HG03064 (cell line): ENCODE measurements around the gene SKAP2.

Source experiments
- ATAC-seq: cut with Tn5 transposase; IDR thresholded peaks from one replicate; pipeline ENCODE4 v1.9.1; 2021; ENCODE audit warnings: low read depth; ENCODE audit not compliant: unreplicated experiment

SKAP2 gene

DNA sequence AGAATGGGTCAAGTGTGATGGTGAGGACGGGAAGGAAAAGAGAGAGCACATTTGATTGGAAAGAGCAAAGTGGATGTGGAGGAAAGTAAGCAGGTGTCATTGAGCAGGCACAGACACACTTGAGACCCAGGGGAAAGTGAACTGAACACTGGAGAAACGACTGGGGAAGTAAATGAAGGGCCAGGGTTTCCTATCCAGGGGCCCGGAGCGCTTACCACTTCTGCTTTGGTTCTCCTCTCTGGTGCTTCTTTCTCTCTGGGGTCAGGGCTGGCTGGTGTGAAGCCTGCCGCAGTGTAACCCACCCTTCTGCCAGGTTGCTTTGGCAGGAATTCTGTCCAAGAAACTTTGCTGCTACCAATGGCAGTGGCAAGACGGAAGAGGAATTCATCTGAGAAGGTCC is 219.3 kb downstream of the SKAP2 start:
- ATAC-seq, result no peak

DNA sequence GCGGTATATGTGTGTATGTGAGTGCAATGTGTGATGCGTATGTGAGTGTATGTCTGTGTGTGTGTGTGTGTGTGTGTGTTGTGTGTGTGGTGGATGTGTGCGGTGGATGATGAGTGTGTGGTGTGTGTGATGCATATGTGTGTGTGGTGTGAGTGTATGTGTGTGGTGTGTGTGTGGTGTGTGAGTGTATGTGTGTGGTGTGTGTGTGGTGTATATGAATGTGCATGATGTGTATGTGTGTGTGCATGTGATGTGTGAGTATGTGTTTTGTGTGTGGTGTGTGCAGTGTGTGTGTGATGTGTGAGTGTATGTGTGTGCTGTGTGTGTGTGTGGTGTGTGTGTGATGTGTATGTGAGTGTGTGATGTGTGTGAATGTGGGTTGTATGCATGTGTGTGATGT is 222.0 kb downstream of the SKAP2 start:
- ATAC-seq, result no peak

DNA sequence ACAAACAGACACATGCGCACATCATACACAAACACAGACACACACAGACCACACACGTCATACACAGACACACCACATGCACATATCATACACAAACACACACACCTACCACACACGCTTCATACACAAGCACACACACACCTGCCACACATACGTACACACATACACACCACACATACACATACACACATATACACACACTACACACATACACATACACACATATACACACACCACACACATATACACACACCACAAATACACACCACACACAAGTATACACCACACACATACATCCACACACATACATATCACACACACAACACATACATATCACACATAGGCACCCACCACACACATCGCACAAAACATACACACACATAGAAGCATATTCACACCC is 224.7 kb downstream of the SKAP2 start:
- no peak for ATAC-seq

DNA sequence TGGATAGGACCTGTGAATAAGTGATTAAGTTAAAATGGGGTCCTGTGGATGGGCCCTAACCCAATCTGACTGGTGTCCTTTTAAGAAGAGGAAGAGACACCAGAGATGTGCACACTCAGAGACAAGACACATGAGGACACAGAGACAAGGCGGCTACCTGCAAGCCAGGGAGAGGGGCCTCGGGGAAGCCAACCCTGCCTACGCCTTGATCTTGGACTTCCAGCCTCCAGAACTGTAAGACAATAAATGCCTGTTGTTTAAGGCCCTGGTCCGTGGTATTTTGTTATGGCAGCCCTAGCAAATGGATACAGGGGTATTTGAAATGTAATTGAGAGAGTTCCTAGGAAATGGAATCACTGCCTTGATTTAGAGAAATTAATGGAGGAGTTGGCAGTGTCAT is 225.3 kb downstream of the SKAP2 start:
- ATAC-seq, result no peak

DNA sequence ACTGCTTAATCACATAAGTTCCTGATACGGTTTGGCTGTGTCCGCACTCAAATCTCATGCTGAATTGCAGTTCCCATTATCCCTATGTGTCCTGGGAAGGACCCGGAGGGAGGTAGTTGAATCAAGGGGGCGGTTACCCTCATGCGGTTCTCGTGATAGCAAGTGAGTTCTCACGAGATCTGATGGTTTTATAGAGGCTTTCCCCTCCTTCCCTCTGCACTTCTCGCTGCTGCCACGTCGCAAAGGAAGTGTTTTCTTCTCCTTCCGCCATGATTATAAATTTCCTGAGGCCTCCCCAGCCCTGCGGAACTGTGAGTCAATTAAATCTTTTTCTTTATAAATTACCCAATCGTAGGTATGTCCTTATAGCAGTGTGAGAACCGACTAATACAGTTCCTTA is 226.2 kb downstream of the SKAP2 start:
- no peak for ATAC-seq

DNA sequence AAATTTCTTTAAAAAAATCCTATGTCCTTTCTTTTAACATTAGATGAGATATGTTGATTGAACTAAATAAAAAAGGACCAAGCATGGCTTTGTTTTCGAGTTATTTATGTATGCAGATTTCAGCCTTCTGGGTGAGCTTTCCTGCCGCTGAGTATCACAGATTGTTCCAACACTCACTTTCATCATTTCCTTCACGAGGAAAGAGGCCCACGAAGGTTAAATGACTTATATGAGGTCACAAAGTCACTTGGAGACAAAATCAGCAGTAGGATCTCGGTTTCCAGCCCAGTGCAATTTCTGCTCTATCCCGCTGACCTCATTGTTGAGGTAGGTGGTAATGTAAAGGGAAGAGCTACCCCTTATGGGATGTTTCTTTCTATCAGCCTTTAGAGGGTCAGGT is 226.8 kb downstream of the SKAP2 start:
- no peak for ATAC-seq

DNA sequence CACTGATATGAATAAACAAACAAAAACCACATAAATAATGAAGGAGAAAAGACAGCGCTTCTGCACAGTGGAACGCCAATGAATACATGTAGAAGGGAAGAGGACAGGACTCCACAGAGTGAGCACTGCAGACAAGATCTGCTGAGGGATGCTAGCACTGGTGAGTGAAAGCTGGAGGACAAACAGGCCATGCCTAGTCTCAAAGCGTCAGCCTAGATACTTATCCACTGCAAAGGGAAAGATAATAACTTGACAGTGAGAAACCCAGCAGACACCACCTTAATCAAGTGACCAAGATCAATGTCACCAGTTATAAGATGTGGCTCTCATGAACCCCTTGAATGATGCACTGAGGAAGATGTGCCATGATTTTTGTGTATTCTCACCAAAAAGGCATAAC is 227.6 kb downstream of the SKAP2 start:
- no peak for ATAC-seq

DNA sequence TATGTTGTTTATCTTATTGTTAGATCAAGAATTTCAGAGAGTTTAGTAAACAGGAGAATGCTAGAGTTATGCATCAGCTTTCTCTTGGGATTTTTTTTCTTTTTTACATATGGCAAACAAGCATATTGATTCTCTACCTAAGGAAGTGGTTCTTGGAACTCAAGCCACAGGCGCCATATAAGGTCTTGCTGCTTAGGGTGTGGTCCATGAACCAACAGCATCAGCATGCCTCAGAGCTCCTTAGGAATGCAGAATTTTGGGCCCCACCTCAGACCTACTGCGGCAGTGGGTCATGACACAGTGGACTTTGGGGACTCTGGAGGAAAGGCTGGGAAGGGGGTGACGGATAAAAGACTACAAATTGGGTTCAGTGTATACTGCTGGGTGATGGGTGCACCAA is 230.8 kb downstream of the SKAP2 start:
- ATAC-seq, result no peak

DNA sequence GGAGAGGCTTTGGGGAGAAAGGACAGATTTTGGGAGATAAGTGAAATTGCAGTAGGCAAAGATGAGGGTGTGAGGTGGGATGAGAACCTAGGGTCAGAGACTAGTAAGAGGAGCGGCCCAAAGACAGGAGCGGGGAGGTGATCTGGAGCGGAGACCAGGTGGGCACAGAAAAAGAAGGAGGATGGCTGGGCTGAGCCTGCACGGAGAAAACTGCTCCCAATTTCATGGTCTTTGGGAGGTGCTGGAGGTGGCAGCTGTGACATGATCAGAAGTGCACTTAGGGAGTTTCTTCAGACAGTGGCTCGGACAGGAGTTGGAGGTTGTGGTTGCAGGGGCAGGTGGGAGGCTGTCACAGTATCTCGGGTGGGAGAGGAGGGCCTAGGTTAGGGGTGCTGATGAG is 232.8 kb downstream of the SKAP2 start:
- no peak for ATAC-seq

DNA sequence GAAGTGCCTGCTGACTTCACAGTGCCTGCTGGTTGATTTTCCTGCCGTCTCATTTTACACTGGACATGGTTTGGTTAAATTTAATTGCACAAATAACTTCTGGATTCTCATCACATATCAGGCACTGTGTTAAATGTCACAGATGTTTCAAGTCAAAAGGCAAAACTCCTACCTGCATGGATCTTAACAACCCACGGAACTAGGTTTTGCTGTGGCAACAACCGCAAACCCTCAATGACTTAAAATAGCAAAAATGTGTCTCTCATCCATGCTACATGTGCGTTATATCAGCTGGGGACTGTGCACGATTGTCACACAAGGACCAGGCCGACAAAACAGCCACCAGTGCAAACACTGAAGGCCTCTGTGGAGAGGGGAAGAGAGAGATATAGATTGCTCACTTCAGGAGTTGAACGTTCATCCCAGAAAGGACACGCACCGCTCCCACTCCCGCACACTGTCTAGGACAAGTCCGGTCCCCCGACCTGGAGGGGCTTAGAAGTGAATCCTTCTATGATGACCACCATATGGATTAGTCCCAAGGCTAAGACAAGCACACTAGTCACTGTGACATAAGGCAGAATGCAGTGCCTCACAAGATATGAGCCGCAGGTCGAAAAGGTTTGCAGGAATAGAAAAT is 233.3 kb downstream of the SKAP2 start:
- ATAC-seq, result no peak

DNA sequence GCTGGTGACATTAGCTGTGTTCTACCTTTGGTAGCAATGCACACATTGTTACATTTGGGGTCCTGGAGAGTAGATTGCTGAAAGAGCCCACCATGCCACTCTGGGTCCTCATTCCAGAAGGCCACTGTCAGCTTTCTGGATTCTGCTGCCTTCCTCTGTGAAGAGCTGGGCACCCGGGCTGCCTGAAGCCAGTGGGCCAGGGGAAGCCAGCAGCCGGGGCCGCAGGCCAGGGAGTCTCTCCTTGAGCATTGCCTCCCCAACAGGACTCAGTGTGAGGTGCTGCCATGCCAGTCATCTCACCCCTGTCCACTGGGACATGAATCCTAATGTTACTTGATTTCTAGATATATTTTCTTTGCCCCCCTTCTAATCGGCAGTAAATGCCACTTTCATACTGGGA is 234.0 kb downstream of the SKAP2 start:
- no peak for ATAC-seq

DNA sequence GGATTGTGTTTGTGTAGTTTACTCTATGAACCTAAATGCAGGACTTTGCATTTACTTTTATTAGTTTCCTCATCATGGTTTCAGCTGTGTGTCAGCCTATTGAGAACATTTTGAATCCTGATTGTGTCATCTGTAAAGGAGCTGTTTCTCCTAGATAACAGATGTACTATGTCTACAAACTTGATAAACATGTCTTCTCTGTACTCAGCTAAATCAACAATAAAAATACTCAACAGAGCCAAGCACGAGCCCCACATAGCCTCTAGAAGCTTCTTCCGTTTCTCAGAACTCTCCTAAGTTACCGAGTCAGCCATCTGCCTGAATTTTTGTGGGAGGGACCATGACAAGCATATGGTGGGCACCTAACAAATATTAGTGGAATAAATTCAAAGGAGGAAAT is 234.7 kb downstream of the SKAP2 start:
- no peak for ATAC-seq

DNA sequence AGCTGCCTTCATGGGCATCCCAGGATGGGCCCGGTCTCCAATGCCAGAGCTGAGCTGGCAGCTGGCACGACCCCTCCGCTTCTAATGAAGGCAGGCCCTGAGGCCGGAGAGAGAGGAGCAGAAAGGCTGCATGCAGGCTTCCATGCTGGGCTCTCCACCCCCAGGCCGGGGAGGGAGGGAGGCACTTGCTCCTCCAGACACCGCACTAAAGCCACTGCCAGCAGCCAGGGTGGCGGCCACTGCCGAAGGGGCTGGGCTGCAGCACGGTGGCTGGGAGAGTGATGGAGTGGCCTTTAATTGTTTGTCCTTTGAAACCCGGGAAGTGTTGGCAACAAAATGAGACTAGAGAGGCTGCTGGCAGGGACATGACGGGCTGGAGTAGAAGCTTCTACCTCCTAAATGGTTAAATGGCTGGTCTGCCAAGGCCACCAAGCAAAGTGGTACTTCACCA is 236.5 kb downstream of the SKAP2 start:
- ATAC-seq, result no peak

DNA sequence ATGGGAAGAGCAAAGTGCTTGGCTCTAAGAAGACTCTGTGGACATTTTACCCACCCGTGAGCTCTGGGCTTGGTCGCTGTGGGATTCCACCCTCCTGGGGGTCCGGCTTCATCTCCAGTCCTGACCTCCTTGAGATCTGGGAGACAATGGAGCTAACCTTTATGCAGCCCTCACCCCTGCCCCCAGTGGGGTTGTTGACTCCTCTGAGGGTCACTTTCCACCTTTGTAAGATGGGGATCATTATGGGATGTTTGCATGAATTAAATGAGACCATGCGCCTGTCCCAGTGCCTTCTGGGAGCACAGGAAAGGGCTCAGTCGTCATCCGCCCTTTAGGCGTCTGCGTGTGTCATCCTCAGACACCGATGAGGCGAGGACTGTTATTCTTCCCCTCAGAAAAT is 237.2 kb downstream of the SKAP2 start:
- no peak for ATAC-seq

DNA sequence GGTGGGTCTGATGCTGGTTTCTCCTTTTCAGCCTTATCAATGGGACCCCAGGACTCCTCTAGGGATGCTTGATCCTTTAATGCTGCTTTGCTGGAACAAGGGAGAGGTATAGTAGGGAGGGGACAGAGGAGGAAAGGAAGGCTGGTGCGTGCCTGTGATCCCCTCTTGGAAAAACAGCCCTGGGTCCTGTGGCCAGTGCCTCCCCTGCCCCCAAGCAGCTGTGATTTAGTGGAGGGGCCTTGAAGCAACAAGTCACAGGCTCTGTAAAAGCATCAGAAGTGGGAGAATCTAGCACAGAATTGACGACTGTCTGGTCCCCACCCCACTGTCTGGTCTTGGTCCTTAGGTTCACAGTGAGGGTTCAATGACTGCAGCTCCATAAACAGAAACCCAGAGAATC is 237.7 kb downstream of the SKAP2 start:
- ATAC-seq, result no peak

DNA sequence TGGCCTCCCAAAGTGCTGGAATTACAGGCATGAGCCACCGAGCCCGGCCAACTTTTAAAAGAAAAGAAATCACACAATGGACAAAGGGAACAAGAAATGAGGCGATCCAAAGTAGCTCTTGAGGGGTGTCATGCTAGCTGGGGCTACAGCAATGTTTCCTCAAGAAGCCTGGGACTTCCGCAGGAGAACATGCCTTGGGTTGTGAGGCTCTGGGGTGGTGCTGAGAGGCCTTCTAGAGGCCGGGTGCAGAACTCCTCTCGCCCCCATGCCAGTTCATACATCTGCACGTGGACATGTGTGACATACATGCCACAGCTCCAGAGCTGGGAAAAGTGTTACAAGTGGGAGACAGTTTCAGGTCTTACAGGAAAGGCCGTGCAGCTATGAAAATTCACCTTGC is 238.2 kb downstream of the SKAP2 start:
- no peak for ATAC-seq

DNA sequence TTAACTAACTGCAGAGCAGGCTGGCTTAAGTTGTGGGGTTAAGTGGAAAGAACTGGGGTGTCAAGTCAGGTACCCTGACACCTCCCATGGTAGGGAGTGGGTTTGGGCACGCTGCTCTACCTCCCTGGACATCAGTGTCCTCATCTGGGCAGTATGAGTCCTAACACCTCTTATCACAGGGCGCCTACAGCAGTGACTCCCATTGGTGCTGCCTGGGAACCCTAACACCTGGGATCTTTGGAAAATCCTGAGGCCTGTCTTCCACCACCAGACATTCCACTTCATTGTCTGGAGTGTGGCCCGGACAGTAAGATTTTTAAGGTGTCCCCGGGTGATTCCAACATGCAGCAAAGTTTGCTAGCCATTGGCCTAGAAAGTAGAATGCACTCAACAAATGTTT is 239.1 kb downstream of the SKAP2 start:
- ATAC-seq, result no peak

DNA sequence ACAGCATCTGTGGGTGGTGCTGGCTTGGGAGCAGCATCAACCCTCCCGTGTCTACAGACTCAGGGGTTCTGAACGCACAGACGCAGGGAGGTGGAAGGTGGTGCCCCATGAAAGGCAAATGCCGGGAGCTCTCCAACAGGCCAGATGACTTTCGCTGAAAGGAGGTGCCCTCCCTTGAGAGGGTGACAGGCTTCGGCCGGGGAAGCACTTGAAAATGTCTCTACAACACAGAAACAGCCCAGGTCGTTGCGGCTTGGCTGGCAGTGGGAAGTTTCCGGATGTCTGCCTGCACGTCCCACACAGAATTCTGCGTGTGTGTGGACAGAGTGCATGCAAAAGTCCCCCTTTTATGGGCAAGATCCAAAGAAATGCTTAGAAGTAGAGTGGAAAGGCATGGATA is 239.6 kb downstream of the SKAP2 start:
- no peak for ATAC-seq

DNA sequence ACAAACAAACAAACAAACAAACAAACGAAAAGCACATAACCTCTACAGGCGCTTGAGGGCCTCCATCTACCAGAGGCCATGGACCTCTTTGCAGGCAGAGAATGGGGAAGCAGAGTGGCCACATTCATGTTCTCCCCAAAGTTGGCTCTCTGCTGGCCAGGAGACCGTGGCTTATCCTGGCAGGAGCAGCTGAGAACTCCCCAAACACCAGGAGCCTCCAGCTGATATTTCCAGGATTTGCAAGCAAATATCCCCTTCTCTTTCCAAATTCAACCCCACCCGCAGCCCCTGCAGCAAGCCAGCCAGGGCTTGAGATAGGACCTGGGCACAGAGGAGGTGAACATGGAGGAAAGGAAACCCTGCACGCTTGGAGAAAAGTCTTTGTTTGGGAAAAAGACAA is 240.0 kb downstream of the SKAP2 start:
- ATAC-seq, result no peak

DNA sequence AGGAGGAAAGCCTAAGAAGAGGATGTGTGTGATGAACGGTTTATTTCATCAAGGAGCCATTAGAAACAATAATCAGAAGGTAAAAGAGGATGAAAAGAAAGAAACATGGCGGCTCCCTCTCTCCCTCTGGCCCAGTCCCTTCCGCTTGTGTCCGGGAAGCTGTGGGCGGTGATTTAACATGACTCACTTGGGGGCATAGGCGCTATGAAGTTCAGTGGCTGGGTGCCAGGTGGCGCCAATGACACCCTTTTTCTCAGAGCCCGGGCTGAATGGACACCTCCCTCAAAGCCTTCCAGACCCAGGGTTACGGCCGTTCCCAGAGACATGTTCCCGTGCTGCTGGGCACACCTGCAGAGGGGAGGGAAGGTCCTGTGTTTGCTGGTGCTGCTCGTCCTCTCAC is 244.0 kb downstream of the SKAP2 start:
- ATAC-seq, result no peak

DNA sequence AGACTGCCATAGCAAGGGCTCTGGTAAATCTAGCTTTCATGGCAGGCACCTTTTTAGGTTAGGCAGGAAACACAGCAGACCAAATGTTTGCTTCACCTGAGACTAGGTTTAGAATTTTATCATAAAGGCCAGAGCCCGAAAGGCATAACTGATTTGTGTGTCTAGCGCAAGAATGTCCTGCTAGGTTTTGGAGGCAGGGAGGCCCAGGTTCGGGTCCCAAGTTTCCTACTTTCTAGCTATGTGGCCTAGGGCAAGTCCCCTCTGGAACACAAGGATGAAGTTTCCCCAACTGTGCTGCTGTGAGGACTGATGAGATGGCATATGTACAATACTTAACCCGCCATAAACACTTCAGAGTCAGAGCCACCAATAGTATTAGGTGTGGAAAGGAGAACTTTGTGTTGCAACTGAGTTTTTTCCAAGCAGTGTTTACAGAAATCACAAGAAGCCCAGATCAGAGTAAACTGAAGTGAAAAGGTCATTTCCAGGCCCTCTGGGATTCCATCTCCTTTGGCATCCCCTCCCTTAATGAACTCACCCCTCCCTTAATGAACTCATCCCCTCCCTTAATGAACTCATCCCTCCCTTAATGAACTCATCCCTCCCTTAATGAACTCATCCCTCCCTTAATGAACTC is 244.9 kb downstream of the SKAP2 start:
- no peak for ATAC-seq

DNA sequence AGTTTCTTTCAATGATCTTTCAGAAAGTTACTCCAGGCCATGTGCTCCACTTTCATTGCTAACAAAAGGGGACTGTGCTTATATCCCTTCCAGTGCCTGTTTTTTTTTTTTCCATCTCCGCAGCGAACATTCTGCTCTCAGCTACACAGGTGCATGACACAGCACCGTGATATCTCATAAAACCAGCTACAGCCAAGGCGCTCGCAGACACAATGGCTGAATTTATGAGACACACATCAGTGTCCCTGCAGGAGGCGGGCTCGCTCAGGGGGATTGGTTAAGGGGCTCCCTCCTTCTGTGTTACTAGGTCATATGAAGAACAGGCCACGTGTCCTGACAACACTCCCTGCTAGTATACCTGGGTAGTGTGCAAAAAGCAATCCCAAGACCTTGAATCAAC is 245.5 kb downstream of the SKAP2 start:
- ATAC-seq, result no peak

DNA sequence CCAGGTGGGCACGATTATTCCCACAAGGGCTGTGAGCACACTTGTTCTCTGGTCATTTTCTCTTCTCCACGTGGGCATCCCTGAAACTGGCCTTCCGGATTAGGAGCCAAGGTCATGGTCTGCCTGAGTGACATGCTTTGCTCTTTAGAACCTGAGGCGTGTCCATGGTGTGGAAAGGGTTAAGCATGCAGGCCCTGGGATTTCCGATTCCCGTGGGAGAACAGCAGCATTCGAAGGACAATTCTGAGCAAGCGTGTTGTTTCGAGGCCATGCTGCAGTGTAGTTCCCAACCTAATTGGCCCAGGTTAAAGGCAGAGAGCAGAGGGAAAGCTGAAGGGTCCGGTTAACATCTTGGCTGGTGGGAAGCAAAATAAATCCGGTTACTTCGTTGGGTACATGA is 245.9 kb downstream of the SKAP2 start:
- ATAC-seq, result no peak
